H1 (cell line): Measurements from ENCODE around the gene DCAF15. TPM values are rescaled to one million over a fixed set of nuclear protein-coding genes. Genes with fewer than 3 reads are reported as not detected.

Source experiments
- ATF2 ChIP-seq: IDR thresholded peaks from 2 replicates; pipeline ENCODE4 v1.6.1; 2012; ENCODE audit warnings: low read length, inconsistent platforms
- CHD7 ChIP-seq: fragments of 300-600 bp; sonication (generic); IDR thresholded peaks from 2 replicates; pipeline ENCODE4 v1.7.1; 2012; ENCODE audit warnings: low read length, moderate library complexity, mild to moderate bottlenecking, inconsistent platforms; ENCODE audit not compliant: insufficient replicate concordance
- NANOG ChIP-seq: IDR thresholded peaks from 2 replicates; pipeline ENCODE4 v1.6.1; 2011; ENCODE audit warnings: low read length, low read depth, mild to moderate bottlenecking, inconsistent platforms; ENCODE audit not compliant: insufficient read depth, poor library complexity, severe bottlenecking
- NRF1 ChIP-seq: IDR thresholded peaks from 2 replicates; pipeline ENCODE4 v1.6.1; 2011; ENCODE audit warnings: mild to moderate bottlenecking, low read depth, low read length, improper control_type of control experiment
- RNF2 ChIP-seq: fragments of 200-900, 300-1000 bp; sonication (generic); IDR thresholded peaks from 2 replicates; pipeline ENCODE4 v1.7.1; 2016; ENCODE audit warnings: borderline replicate concordance, low read depth, mild to moderate bottlenecking, antibody characterized with exemption, low read length; ENCODE audit not compliant: poor library complexity, severe bottlenecking; ENCODE audit errors: missing control alignments
- SIX5 ChIP-seq: IDR thresholded peaks from 2 replicates; pipeline ENCODE4 v1.6.1; 2011; ENCODE audit warnings: mild to moderate bottlenecking, low read depth, low read length
- polyA plus RNA-seq, 7 experiments: library from polyadenylated mRNA; depleted of rRNA in 3 of 7; stranded (reverse) in 5 of 7; unstranded in 2 of 7; fragments of >200 nt in 5 of 7; fragments of 200-250 nt in 2 of 7; gene quantifications; 1 replicate in 5 of 7; 2 replicates in 1 of 7; 4 replicates in 1 of 7; pipeline versions ENCODE4 v1.2.1 to v1.2.3, GENCODE V29; 2011 to 2013; ENCODE audit warnings: missing spikeins in 2 of 7, mixed read lengths in 2 of 7
- total RNA-seq: library from RNA; stranded (reverse); fragmentation: NEBNext Ultra II Directional; extraction: Animal tissue kit (Norgen Biotek cat#: 25700); gene quantifications from 2 replicates; pipeline ENCODE4 v1.2.1, GENCODE V29; 2021

Gene DCAF15
- total and polyA plus RNA-seq, 2 of the 8 experiments (the other 6 are each of a cell fraction or from before 2014, with no cell fraction given) = 68.7 to 80.8 TPM

- TF ChIP-seq CHD7 (no peak), NANOG (no peak), NRF1 (no peak), SIX5 (no peak), ATF2 (no peak), RNF2 (no peak)
Observed at GRCh38 chr19:13906521-13906904, 45.8 kb upstream of the DCAF15 start (continued).
